ENCODE data around the gene SAA1. TPM values are rescaled to one million over a fixed set of nuclear protein-coding genes. Genes with fewer than 3 reads are reported as not detected.

The SAA1 gene
- polyA plus RNA-seq, 1 donor (not counting 4 experiments of a cell fraction or from before 2014, with no cell fraction given): 27.5 TPM

DNA sequence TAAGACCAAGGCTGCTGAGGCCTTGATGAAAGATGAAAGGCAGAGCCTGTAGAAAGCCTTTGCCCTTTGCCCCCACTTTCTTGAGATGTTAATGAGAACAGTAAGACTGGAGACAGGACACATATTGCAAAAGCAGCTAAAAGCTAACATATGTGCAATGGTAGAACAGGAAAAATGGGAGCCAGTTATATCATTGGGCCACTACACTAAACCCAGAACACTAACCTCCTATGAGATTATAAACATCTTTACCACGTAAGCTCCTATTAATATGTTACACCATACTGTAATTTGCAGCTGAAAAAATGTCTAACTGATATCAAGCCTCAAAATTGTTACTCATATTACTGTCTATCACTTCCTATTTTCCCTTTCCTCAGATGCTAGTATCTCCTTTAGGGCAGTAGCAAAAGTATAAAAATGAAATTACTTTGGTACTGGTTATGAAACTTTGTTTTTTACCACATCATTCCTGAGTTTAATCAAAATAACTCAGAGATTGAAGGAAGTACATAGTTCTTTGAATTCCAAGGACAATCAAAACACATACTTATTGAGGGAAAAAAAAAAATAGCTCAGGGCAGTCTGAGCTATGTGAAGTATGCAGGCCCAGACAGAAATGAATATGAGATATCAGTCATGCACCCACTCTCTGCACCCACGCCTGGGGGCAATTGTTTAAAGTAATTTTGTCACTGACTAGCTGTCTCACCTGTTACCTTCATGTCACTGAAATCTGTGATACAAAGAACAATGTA, 46.8 kb downstream of the SAA1 start:
- Histone ChIP-seq H3K4me3 (ENCODE audit: control insufficient read depth in 2 of 3, extremely low read depth in 1 of 3, insufficient read depth in 2 of 3, low read depth in 1 of 3, low read length in 3 of 3) (peak overlapping the region in 1 of 3 experiments; percentile 11), H2AFZ (ENCODE audit: control insufficient read depth, low read length) (no peak overlapping the region), H4K20me1 (ENCODE audit: control insufficient read depth, extremely low read depth, insufficient read depth, low read length) (no peaks in the 10 kb centered on the region), H3K9me3 (ENCODE audit: control insufficient read depth, low read depth, low read length) (no peaks in the 10 kb centered on the region), H3K4me1 (ENCODE audit: control insufficient read depth, extremely low read depth, insufficient read depth, low read length) (peaks cover 29% of the 10 kb centered on the region), H3K9me1 (ENCODE audit: control insufficient read depth, extremely low read depth, insufficient read depth, low read length) (no peaks in the 10 kb centered on the region), H3K27ac (ENCODE audit: control insufficient read depth, insufficient read depth, low read length) (peak overlapping the region; percentile 69), H3K9ac (ENCODE audit: control insufficient read depth, extremely low read depth, insufficient read depth, low read length) (peak overlapping the region; percentile 42), H3K36me3 (ENCODE audit: control insufficient read depth in 2 of 2, extremely low read depth in 1 of 2, insufficient read depth in 2 of 2, low read length in 2 of 2) (peaks cover 6 to 11% of the 10 kb centered on the region in 2 experiments), H3K4me2 (ENCODE audit: control insufficient read depth, extremely low read depth, insufficient read depth, low read depth, low read length) (peak overlapping the region; percentile 60), H3K79me2 (ENCODE audit: control insufficient read depth, insufficient read depth, low read length) (peaks cover 20% of the 10 kb centered on the region), H3K27me3 (ENCODE audit: control insufficient read depth, extremely low read depth, insufficient read depth, low read length) (no peaks in the 10 kb centered on the region)
- dilution Hi-C loops (cut with MboI; ENCODE audit: extremely low pct_ligation_motif_present, low sequenced_read_pairs): no loop called here
- TF ChIP-seq EZH2 (IDR thresholded peaks at IDR 0.05; ENCODE audit: low read length): no peak
- TF ChIP-seq, protein P1, sequence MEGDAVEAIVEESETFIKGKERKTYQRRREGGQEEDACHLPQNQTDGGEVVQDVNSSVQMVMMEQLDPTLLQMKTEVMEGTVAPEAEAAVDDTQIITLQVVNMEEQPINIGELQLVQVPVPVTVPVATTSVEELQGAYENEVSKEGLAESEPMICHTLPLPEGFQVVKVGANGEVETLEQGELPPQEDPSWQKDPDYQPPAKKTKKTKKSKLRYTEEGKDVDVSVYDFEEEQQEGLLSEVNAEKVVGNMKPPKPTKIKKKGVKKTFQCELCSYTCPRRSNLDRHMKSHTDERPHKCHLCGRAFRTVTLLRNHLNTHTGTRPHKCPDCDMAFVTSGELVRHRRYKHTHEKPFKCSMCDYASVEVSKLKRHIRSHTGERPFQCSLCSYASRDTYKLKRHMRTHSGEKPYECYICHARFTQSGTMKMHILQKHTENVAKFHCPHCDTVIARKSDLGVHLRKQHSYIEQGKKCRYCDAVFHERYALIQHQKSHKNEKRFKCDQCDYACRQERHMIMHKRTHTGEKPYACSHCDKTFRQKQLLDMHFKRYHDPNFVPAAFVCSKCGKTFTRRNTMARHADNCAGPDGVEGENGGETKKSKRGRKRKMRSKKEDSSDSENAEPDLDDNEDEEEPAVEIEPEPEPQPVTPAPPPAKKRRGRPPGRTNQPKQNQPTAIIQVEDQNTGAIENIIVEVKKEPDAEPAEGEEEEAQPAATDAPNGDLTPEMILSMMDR (optimal IDR thresholded peaks at IDR 0.05 in 1 of 3, IDR thresholded peaks at IDR 0.05 in 1 of 3, conservative IDR thresholded peaks at IDR 0.05 in 1 of 3; ENCODE audit: extremely low read depth in 1 of 3, insufficient read depth in 2 of 3, low read length in 3 of 3): no peak
- DNase-seq (ENCODE audit: low read depth, low spot score) (peak; percentile 69), FAIRE-seq (peak; percentile 78)

DNA sequence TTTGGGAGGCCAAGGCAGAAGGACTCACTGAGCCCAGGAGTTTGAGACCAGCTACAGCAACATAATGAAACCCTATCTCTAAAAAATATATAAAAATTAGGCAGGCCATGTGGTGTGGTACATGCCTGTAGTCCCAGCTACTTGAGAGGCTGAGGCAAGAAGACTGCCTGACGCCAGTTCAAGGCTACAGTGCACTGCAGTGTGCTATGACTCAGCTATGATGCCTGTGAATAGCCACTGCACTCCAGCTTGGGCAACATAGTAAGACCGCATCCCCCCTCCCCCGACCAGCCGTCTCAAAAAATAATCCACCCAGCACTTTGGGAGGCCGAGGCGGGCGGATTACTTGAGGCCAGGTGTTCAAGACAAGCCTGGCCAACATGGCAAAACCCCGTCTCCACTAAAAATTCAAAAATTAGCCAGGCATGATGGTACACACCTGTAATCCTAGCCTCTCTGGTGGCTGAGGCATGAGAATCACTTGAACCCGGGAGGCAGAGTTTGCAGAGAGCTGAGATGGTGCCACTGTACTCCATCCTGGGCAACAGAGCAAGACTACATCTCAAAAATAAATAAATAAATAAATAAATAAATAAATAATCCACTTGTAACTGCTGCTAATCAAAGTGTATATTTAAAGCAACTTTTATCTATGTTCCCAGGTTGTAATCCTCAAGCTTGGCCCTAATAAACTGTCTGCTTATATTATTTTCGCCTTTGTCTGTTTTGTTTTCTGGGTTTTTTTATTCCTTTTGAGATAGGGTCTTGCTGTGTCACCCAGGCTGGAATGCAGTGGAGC, 48.1 kb downstream of the SAA1 start:
- Histone ChIP-seq H3K4me3 (ENCODE audit: control insufficient read depth in 2 of 3, extremely low read depth in 1 of 3, insufficient read depth in 2 of 3, low read depth in 1 of 3, low read length in 3 of 3) (no peak overlapping the region), H3K79me2 (ENCODE audit: control insufficient read depth, insufficient read depth, low read length) (peaks cover 33% of the 10 kb centered on the region), H3K27me3 (ENCODE audit: control insufficient read depth, extremely low read depth, insufficient read depth, low read length) (no peaks in the 10 kb centered on the region), H3K4me2 (ENCODE audit: control insufficient read depth, extremely low read depth, insufficient read depth, low read depth, low read length) (no peak overlapping the region), H4K20me1 (ENCODE audit: control insufficient read depth, extremely low read depth, insufficient read depth, low read length) (no peaks in the 10 kb centered on the region), H3K9me3 (ENCODE audit: control insufficient read depth, low read depth, low read length) (no peaks in the 10 kb centered on the region), H3K9me1 (ENCODE audit: control insufficient read depth, extremely low read depth, insufficient read depth, low read length) (no peaks in the 10 kb centered on the region), H3K4me1 (ENCODE audit: control insufficient read depth, extremely low read depth, insufficient read depth, low read length) (peaks cover 22% of the 10 kb centered on the region), H3K9ac (ENCODE audit: control insufficient read depth, extremely low read depth, insufficient read depth, low read length) (peak overlapping the region; percentile 42), H3K36me3 (ENCODE audit: control insufficient read depth in 2 of 2, extremely low read depth in 1 of 2, insufficient read depth in 2 of 2, low read length in 2 of 2) (peaks cover 6 to 13% of the 10 kb centered on the region in 2 experiments), H3K27ac (ENCODE audit: control insufficient read depth, insufficient read depth, low read length) (peak overlapping the region; percentile 51), H2AFZ (ENCODE audit: control insufficient read depth, low read length) (no peak overlapping the region)
- FAIRE-seq: peak; percentile 5
- dilution Hi-C loops (cut with MboI; ENCODE audit: extremely low pct_ligation_motif_present, low sequenced_read_pairs): no loop called here
- peak; percentile 62 for DNase-seq (ENCODE audit: low read depth, low spot score)
- TF ChIP-seq EZH2 (IDR thresholded peaks at IDR 0.05; ENCODE audit: low read length): no peak
- TF ChIP-seq, protein P1 (optimal IDR thresholded peaks at IDR 0.05 in 1 of 3, IDR thresholded peaks at IDR 0.05 in 1 of 3, conservative IDR thresholded peaks at IDR 0.05 in 1 of 3; ENCODE audit: extremely low read depth in 1 of 3, insufficient read depth in 2 of 3, low read length in 3 of 3): no peak

Measured in keratinocyte (primary cell).